HCEC 1CT (cell line): ENCODE data around the gene ITGB3.
A peak's percentile ranks its signal among the peaks of the same experiment; 100 is the strongest.

Experiments used
- DNase-seq: peaks from one replicate; pipeline ENCODE4 v3.0.0-alpha.2; 2017

The ITGB3 gene

GRCh38 chr17:47278561-47278960 is 24.9 kb downstream of the ITGB3 start:
- DNase-seq, result no peak

- DNase-seq, result peak; percentile 99
Observed at GRCh38 chr17:47279062-47279801, 25.6 kb downstream of the ITGB3 start.

DNA sequence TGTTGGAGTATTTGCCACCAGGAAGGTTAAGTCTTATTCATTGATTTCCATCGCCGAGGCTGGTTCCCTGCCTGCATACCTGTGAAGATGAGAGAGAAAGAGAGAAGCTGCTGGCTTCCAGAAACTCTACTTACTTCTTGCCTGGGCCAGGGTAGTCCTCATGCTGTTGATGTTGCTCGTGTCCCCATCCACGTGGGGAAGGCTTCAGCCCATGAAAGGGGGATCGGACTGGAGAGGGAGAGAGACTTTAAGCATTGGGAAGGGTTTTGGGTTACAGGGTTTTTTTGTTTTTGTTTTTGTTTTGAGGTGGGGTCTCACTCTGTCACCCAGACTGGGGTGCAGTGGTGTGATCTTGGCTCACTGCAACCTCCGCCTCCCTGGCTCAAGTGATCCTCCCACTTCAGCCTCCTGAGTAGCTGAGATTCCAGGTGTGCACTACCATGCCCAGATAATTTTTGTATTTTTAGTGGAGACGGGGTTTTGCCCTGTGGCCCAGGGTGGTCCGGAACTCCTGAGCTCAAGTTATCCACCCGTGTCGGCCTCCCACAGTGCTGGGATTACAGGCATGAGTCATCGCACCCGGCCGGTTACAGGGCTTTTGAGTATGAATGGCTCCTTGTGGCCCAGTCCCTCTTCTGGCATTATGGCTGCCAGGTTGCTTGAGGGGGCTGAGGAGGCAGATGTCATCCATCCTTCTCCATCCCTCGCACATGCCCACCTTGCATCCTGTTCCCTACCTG is 26.6 kb downstream of the ITGB3 start:
- DNase-seq, result peak; percentile 67

- DNase-seq, result no peak
Observed at GRCh38 chr17:47281216-47281615, 27.6 kb downstream of the ITGB3 start.

GRCh38 chr17:47285003-47285402 is 31.4 kb downstream of the ITGB3 start:
- DNase-seq, result no peak

DNA sequence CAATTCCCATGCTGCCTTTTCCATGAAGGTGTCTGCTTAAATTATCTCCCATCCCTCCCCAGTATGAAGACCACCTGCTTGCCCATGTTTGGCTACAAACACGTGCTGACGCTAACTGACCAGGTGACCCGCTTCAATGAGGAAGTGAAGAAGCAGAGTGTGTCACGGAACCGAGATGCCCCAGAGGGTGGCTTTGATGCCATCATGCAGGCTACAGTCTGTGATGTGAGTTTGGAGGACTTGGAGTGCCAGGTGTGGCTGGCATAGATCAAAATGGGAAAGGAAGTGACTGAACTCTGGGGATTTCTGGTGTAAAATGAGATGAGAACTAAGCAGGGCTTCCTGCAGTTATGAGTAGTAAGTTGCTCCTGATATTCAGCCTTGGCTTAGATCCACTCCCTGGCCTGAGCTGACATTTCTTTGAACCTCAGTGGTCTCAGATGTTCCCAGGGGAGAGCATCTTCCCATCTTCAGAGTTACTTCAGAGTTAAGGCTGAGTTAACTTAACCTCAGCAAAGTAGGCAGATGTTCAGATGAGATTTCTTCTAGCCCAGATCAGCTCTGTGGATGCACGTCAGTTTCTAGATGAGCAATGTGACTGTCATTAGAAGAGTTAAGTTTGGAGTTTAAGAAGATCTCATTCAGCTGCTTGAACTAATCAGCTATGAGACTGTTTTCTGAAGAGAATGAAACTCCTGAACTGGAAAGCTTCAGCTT is 32.7 kb downstream of the ITGB3 start:
- DNase-seq, result no peak

DNA sequence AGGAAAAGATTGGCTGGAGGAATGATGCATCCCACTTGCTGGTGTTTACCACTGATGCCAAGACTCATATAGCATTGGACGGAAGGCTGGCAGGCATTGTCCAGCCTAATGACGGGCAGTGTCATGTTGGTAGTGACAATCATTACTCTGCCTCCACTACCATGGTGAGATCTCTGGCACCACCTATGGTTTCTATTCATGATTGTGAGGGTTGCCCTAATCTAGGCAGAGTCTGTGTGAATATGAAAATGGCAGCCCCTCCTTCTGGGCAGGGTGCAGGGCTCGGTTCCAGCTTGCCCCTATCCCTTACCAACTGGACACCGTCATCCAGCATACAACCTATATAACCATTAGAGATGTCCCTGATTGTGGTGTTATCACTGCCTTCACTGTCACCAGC is 33.4 kb downstream of the ITGB3 start:
- DNase-seq, result no peak

DNA sequence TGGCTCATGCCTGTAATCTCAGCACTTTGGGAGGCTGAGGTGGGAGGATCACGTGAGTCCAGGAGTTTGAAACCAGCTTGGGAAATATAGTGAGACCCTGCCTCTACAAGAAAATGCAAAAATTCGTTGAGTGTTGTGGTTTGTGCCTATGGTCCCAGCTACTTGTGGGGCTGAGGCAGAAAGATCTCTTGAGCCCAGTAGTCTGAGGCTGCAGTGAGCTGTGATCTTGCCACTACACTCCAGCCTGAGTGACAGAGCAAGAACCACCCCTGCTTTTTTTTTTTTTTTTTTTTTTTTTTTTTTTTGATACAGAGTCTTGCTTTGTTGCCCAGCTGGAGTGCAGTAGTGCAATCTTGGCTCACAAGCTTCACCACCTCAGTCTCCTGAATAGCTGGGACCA is 34.0 kb downstream of the ITGB3 start:
- DNase-seq, result no peak

DNA sequence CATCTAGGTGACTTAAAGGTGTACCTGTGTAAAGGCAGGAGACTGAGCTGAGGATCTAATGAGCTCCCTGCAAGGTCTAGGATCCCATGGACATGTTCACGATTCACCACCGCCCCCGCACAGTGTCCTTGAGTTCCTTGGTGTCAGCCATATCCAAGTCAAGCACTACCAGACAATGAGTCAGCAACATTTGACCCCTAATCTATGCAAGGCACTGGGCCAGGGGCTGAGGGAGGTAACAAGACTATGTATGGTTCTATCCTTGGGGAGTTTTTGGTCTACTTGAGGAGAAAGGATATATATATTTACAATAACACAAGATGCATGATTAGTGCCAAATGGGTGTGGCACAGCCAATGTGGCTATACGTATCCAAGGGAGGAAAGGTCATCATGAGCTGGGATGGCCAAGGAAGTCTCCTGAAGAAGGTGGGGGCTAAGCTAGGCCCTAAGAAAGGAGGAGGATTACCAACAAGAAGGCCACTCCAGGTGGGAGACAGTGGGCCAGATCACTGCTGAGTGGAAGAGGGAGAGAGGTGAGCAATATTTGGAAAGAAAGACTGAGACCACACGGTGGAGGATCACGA is 35.0 kb downstream of the ITGB3 start:
- DNase-seq, result peak; percentile 5

DNA sequence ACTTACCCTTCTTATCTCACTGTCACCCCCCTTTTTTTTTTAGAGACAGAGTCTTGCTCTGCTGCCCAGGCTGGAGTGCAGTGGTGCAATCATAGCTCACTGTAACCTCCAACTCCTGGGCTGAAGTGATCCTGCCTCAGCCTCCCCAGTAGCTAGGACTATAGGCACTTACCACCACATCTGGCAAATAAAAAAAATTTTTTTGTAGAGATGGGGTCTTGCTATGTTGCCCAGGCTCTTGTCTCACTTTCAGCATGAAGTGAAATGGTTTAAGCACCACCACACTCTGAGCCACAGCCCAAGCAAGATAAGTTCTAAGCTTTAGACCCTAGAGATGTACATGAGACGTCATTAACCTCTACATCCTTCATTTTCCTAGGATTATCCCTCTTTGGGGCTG is 35.7 kb downstream of the ITGB3 start:
- DNase-seq, result no peak

DNA sequence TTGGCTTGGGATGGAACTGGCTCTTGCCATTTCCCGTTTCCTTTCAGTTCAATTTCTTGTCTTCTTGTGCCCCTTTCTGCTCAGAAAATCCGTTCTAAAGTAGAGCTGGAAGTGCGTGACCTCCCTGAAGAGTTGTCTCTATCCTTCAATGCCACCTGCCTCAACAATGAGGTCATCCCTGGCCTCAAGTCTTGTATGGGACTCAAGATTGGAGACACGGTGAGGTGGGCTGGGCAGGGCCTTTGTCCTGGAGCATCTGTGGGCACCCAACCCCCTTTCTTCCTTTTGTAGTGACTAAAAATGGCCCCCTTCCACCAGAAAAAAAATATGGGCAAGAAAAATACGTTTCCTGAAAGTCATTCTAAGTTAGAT is 37.2 kb downstream of the ITGB3 start:
- no peak for DNase-seq

- DNase-seq, result no peak
Observed at GRCh38 chr17:47291242-47291873, 37.7 kb downstream of the ITGB3 start.

DNA sequence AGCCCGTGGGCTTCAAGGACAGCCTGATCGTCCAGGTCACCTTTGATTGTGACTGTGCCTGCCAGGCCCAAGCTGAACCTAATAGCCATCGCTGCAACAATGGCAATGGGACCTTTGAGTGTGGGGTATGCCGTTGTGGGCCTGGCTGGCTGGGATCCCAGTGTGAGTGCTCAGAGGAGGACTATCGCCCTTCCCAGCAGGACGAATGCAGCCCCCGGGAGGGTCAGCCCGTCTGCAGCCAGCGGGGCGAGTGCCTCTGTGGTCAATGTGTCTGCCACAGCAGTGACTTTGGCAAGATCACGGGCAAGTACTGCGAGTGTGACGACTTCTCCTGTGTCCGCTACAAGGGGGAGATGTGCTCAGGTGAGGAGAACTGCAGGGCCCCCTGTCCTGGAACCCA is 38.6 kb downstream of the ITGB3 start:
- DNase-seq, result no peak

DNA sequence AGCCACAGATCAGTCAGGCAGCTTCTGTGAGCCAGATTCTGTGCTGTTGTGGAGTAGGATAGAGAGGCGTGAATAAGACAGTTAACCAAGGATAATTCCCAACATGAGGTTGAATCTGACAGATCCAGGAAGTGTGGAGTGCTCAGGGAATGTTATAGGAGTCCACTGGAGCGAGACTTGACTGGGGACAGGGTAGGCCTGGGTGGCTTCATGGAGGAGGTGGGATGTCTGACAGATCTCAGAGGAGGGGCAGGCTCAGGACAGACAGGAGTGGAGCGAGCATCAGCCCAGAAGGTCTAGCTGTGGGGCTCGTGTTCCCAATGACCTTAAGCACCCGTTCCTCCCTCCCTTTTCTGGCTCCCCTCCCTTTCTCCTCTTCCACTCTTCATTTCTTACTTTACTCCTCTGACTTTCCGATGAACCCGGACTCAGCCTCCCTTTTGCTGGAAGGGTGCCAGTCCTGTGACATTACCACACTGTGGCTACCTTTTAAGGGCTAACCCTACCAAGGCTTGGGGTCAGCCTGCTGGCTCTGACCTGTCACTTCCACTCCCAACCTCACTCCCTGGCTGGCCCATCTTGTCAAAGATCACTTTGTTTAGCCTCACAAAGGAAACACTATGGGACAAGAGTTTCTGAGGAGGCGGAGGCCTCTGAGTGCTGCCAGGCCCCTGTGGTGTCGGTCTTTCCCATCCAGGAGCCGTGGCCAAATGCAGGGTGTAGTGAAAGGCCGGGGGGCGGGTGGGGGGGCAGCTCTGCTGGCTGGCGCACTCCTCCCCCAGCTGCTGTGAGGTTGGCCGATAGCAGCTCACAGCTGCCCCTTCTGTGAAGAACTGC is 41.6 kb downstream of the ITGB3 start:
- no peak for DNase-seq

- DNase-seq, result no peak
Observed at GRCh38 chr17:47295874-47296255, 42.2 kb downstream of the ITGB3 start.

- no peak for DNase-seq
Observed at GRCh38 chr17:47297661-47298400, 44.2 kb downstream of the ITGB3 start.

DNA sequence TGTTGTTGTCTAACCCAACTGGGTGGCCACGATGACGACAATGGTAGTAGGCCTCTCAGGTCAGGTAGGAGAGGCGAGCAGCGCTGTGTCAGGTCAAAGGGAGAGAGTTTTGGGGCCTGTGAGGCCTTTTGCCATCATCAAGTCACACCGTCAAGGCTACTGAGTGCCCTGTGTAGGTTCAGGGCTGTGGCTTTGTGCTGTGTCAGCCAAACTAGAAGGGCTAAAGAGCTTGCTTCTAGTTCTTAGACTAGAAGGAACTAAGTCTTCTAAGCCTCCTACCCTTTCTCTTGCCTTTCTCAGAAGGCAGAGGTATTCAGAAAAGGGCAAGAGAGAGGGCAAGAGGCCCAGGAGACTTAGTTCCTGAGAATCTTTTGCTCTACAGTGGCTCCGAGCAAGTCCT is 45.1 kb downstream of the ITGB3 start:
- DNase-seq, result no peak

- DNase-seq, result no peak
Observed at GRCh38 chr17:47299239-47299910, 45.7 kb downstream of the ITGB3 start.

DNA sequence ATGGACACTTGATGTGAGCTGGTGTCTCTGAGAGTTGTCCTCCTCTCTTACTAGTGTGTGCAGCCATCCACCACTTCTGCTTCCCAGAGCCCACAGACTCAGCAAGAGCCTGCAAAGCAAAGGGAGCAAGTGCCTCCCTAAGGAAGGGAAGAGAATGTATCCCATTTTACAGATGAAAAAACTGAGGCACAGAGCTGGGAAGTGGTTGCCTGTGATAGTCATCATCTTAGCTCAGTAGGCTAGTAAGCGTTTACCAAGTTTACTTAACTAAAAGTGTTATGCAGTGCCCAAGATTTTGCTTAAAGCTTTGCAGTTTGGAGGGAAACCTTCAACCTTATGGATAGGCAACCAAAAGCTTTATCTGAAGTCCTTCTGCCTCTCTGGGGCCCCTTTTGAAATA is 47.1 kb downstream of the ITGB3 start:
- no peak for DNase-seq

DNA sequence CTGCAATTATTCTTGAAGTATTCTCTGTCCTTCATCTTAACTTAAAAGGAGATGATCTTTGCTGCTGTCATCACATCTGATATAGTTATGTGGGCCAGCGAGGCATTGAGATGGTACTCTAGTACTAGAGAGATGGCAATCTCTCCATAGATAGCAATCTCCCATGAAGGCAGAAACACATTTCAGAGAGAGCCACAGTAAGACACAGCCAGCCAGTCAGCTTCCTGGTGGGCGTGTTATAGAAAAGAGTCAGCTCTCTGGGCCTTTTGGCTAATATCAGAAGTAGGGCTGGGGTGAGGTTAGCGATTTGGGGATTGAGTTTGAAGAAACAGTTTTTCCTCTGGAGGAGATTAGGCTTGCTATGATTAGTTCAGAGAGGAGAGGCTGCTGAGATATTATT is 47.5 kb downstream of the ITGB3 start:
- DNase-seq, result no peak

GRCh38 chr17:47301831-47302230 is 48.2 kb downstream of the ITGB3 start:
- no peak for DNase-seq
